ENCODE measurements around the gene PIK3CD. TPM values are rescaled to one million over a fixed set of nuclear protein-coding genes. Genes with fewer than 3 reads are reported as not detected.
A peak's percentile ranks its signal among the peaks of the same experiment; 100 is the strongest.

The PIK3CD gene
- total RNA-seq, 1 experiment from 2014 or later, result 43.5 TPM

- Histone ChIP-seq H3K4me3 (ENCODE audit: low read length) (no peak overlapping the region), H3K4me1 (ENCODE audit: low read length) (no peaks in the 10 kb centered on the region), H4K20me1 (ENCODE audit: insufficient read depth, low read depth, low read length) (no peaks in the 10 kb centered on the region), H3K9me3 (ENCODE audit: low read length) (peaks cover 14% of the 10 kb centered on the region), H3K4me2 (ENCODE audit: low read depth, low read length, poor library complexity, severe bottlenecking) (no peak overlapping the region), H3K79me2 (ENCODE audit: low read length) (no peaks in the 10 kb centered on the region), H2AFZ (ENCODE audit: low read length) (no peak overlapping the region), H3K27ac (ENCODE audit: low read length) (no peak overlapping the region), H3K36me3 (ENCODE audit: insufficient read depth, low read length) (peaks cover 29% of the 10 kb centered on the region), H3K27me3 (ENCODE audit: low read length) (no peaks in the 10 kb centered on the region), H3K9me2 (replicated peaks; ENCODE audit: insufficient read depth, low read length) (no peaks in the 10 kb centered on the region), H3K9ac (ENCODE audit: low read length) (no peak overlapping the region)
- DNase-seq, result no peak
Measured at GRCh38 chr1:9723068-9723805, 71.7 kb downstream of the PIK3CD start.

DNA sequence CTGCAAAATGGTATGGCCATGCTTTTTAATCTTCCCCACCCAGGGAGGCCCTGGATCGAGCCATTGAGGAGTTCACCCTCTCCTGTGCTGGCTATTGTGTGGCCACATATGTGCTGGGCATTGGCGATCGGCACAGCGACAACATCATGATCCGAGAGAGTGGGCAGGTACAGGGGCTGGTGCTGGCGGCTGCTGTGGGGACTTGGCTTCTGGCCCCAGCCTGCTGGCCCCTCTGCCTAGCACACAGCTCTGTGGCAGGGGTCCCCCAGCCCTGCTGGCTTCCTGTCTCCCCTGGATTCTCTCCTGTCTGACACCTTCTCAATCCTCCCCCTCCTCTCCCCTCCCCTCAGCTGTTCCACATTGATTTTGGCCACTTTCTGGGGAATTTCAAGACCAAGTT lies 72.4 kb downstream of the PIK3CD start:
- Histone ChIP-seq H3K9ac (ENCODE audit: low read length) (no peak overlapping the region), H3K4me1 (ENCODE audit: low read length) (no peaks in the 10 kb centered on the region), H3K4me3 (ENCODE audit: low read length) (no peak overlapping the region), H4K20me1 (ENCODE audit: insufficient read depth, low read depth, low read length) (no peaks in the 10 kb centered on the region), H3K9me2 (replicated peaks; ENCODE audit: insufficient read depth, low read length) (no peaks in the 10 kb centered on the region), H3K4me2 (ENCODE audit: low read depth, low read length, poor library complexity, severe bottlenecking) (no peak overlapping the region), H2AFZ (ENCODE audit: low read length) (no peak overlapping the region), H3K79me2 (ENCODE audit: low read length) (no peaks in the 10 kb centered on the region), H3K27me3 (ENCODE audit: low read length) (no peaks in the 10 kb centered on the region), H3K27ac (ENCODE audit: low read length) (no peak overlapping the region), H3K9me3 (ENCODE audit: low read length) (peaks cover 14% of the 10 kb centered on the region), H3K36me3 (ENCODE audit: insufficient read depth, low read length) (peaks cover 29% of the 10 kb centered on the region)
- DNase-seq, result no peak

DNA sequence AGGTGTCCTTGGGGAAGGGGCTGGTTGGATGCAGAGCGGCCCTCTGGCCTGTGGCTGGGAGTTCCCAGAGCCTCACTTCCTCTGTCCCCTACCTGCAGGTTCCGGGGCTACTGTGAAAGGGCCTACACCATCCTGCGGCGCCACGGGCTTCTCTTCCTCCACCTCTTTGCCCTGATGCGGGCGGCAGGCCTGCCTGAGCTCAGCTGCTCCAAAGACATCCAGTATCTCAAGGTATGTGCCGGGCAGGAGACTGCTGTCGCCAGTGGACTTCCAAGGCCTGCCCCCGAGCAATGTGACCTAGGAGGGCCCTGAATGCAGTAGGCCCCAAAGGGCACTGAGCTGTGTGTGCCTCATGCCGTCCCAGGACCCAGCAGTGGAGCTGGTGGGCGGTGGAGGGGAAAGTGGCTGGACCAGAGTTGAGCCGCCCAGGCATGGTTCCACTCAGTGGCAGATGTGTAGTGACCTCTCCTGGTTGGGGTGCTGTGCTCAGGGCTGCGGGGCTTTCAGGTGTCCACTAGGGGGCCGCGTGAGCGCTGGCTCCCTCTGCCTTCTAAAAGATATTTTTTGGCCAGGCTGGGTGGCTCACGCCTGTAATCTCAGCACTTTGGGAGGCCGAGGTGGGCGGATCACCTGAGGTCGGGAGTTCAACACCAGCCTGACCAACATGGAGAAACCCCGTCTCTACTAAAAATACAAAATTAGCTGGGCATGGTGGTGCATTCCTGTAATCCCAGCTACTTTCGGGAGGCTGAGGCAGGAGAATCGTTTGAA lies 73.4 kb downstream of the PIK3CD start:
- H3K4me1 ChIP-seq (ENCODE audit: low read length), result no peaks in the 10 kb centered on the region
- H3K9me2 ChIP-seq (replicated peaks; ENCODE audit: insufficient read depth, low read length), result no peaks in the 10 kb centered on the region
- DNase-seq, result peak; percentile 87
- H3K79me2 ChIP-seq (ENCODE audit: low read length), result no peaks in the 10 kb centered on the region
- H3K27me3 ChIP-seq (ENCODE audit: low read length), result no peaks in the 10 kb centered on the region
- peaks cover 32% of the 10 kb centered on the region for H3K36me3 ChIP-seq (ENCODE audit: insufficient read depth, low read length)
- H3K27ac ChIP-seq (ENCODE audit: low read length), result no peak overlapping the region
- no peak overlapping the region for H2AFZ ChIP-seq (ENCODE audit: low read length)
- no peak overlapping the region for H3K9ac ChIP-seq (ENCODE audit: low read length)
- no peak overlapping the region for H3K4me3 ChIP-seq (ENCODE audit: low read length)
- peaks cover 14% of the 10 kb centered on the region for H3K9me3 ChIP-seq (ENCODE audit: low read length)
- no peaks in the 10 kb centered on the region for H4K20me1 ChIP-seq (ENCODE audit: insufficient read depth, low read depth, low read length)
- no peak overlapping the region for H3K4me2 ChIP-seq (ENCODE audit: low read depth, low read length, poor library complexity, severe bottlenecking)

- no peak overlapping the region for H3K9ac ChIP-seq (ENCODE audit: low read length)
- no peak overlapping the region for H3K27ac ChIP-seq (ENCODE audit: low read length)
- H3K27me3 ChIP-seq (ENCODE audit: low read length), result no peaks in the 10 kb centered on the region
- no peak overlapping the region for H3K4me3 ChIP-seq (ENCODE audit: low read length)
- no peak for DNase-seq
- no peaks in the 10 kb centered on the region for H3K9me2 ChIP-seq (replicated peaks; ENCODE audit: insufficient read depth, low read length)
- no peak overlapping the region for H2AFZ ChIP-seq (ENCODE audit: low read length)
- no peak overlapping the region for H3K4me2 ChIP-seq (ENCODE audit: low read depth, low read length, poor library complexity, severe bottlenecking)
- H3K4me1 ChIP-seq (ENCODE audit: low read length), result no peaks in the 10 kb centered on the region
- peaks cover 36% of the 10 kb centered on the region for H3K36me3 ChIP-seq (ENCODE audit: insufficient read depth, low read length)
- H4K20me1 ChIP-seq (ENCODE audit: insufficient read depth, low read depth, low read length), result no peaks in the 10 kb centered on the region
- peaks cover 14% of the 10 kb centered on the region for H3K9me3 ChIP-seq (ENCODE audit: low read length)
- H3K79me2 ChIP-seq (ENCODE audit: low read length), result no peaks in the 10 kb centered on the region
Measured at GRCh38 chr1:9726406-9726805, 74.9 kb downstream of the PIK3CD start.

- Histone ChIP-seq H3K4me2 (ENCODE audit: low read depth, low read length, poor library complexity, severe bottlenecking) (no peak overlapping the region), H3K27ac (ENCODE audit: low read length) (no peak overlapping the region), H3K9me2 (replicated peaks; ENCODE audit: insufficient read depth, low read length) (no peaks in the 10 kb centered on the region), H4K20me1 (ENCODE audit: insufficient read depth, low read depth, low read length) (no peaks in the 10 kb centered on the region), H3K4me1 (ENCODE audit: low read length) (no peaks in the 10 kb centered on the region), H3K9me3 (ENCODE audit: low read length) (peaks cover 14% of the 10 kb centered on the region), H3K4me3 (ENCODE audit: low read length) (no peak overlapping the region), H3K27me3 (ENCODE audit: low read length) (no peaks in the 10 kb centered on the region), H3K79me2 (ENCODE audit: low read length) (no peaks in the 10 kb centered on the region), H2AFZ (ENCODE audit: low read length) (no peak overlapping the region), H3K36me3 (ENCODE audit: insufficient read depth, low read length) (peaks cover 41% of the 10 kb centered on the region), H3K9ac (ENCODE audit: low read length) (no peak overlapping the region)
- DNase-seq, result no peak
Measured at GRCh38 chr1:9726905-9727595, 75.5 kb downstream of the PIK3CD start.

GRCh38 chr1:9728451-9729295 lies 77.1 kb downstream of the PIK3CD start:
- no peak overlapping the region for H2AFZ ChIP-seq (ENCODE audit: low read length)
- no peaks in the 10 kb centered on the region for H4K20me1 ChIP-seq (ENCODE audit: insufficient read depth, low read depth, low read length)
- no peak overlapping the region for H3K4me2 ChIP-seq (ENCODE audit: low read depth, low read length, poor library complexity, severe bottlenecking)
- no peaks in the 10 kb centered on the region for H3K27me3 ChIP-seq (ENCODE audit: low read length)
- no peak overlapping the region for H3K9ac ChIP-seq (ENCODE audit: low read length)
- H3K4me3 ChIP-seq (ENCODE audit: low read length), result no peak overlapping the region
- 0 out of 2 replicates have a peak, but pooled peaks cover 2% of the 10 kb centered on the region for H3K4me1 ChIP-seq (ENCODE audit: low read length)
- no peaks in the 10 kb centered on the region for H3K9me2 ChIP-seq (replicated peaks; ENCODE audit: insufficient read depth, low read length)
- no peaks in the 10 kb centered on the region for H3K79me2 ChIP-seq (ENCODE audit: low read length)
- H3K9me3 ChIP-seq (ENCODE audit: low read length), result peaks cover 5% of the 10 kb centered on the region; the same call in 1 of the 2 replicates
- H3K36me3 ChIP-seq (ENCODE audit: insufficient read depth, low read length), result peaks cover 34% of the 10 kb centered on the region
- DNase-seq, result no peak
- no peak overlapping the region for H3K27ac ChIP-seq (ENCODE audit: low read length)

GRCh38 chr1:9729523-9729922 lies 78.0 kb downstream of the PIK3CD start:
- H3K27me3 ChIP-seq (ENCODE audit: low read length), result no peaks in the 10 kb centered on the region
- no peaks in the 10 kb centered on the region; the same call in 1 of the 2 replicates for H3K9me3 ChIP-seq (ENCODE audit: low read length)
- no peak for DNase-seq
- no peak overlapping the region for H3K9ac ChIP-seq (ENCODE audit: low read length)
- no peak overlapping the region for H2AFZ ChIP-seq (ENCODE audit: low read length)
- no peaks in the 10 kb centered on the region for H4K20me1 ChIP-seq (ENCODE audit: insufficient read depth, low read depth, low read length)
- no peaks in the 10 kb centered on the region for H3K79me2 ChIP-seq (ENCODE audit: low read length)
- 0 out of 2 replicates have a peak, but pooled peaks cover 2% of the 10 kb centered on the region for H3K4me1 ChIP-seq (ENCODE audit: low read length)
- no peak overlapping the region for H3K27ac ChIP-seq (ENCODE audit: low read length)
- no peak overlapping the region for H3K4me2 ChIP-seq (ENCODE audit: low read depth, low read length, poor library complexity, severe bottlenecking)
- H3K36me3 ChIP-seq (ENCODE audit: insufficient read depth, low read length), result peaks cover 31% of the 10 kb centered on the region
- H3K9me2 ChIP-seq (replicated peaks; ENCODE audit: insufficient read depth, low read length), result no peaks in the 10 kb centered on the region
- H3K4me3 ChIP-seq (ENCODE audit: low read length), result no peak overlapping the region

All from Karpas-422 (cell line).